Measurements from ENCODE around the gene MOSMO.

MOSMO gene

GRCh38 chr16:22053921-22054341, 46.0 kb downstream of the MOSMO start:
- no peak for DNase-seq

- DNase-seq: no peak
These were observed 47.1 kb downstream of the MOSMO start for GRCh38 chr16:22054847-22055590.

GRCh38 chr16:22055881-22056280, 48.0 kb downstream of the MOSMO start:
- DNase-seq: no peak

- DNase-seq: no peak
These were observed 56.1 kb downstream of the MOSMO start for GRCh38 chr16:22063888-22064467.

- no peak for DNase-seq
These were observed 57.3 kb downstream of the MOSMO start for GRCh38 chr16:22065252-22065651.

- no peak for DNase-seq
These were observed 62.7 kb downstream of the MOSMO start for GRCh38 chr16:22070361-22071330.

GRCh38 chr16:22071331-22071910, 63.5 kb downstream of the MOSMO start:
- no peak for DNase-seq

GRCh38 chr16:22073350-22073749, 65.4 kb downstream of the MOSMO start:
- no peak for DNase-seq

GRCh38 chr16:22075043-22075757, 67.3 kb downstream of the MOSMO start:
- no peak for DNase-seq

- DNase-seq: no peak
These were observed 67.9 kb downstream of the MOSMO start for GRCh38 chr16:22075776-22076175.

GRCh38 chr16:22077700-22078313, 69.9 kb downstream of the MOSMO start:
- no peak for DNase-seq

GRCh38 chr16:22078656-22079055, 70.7 kb downstream of the MOSMO start:
- DNase-seq: no peak

- no peak for DNase-seq
These were observed 73.1 kb downstream of the MOSMO start for GRCh38 chr16:22081050-22081449.

GRCh38 chr16:22086440-22086839, 78.5 kb downstream of the MOSMO start:
- DNase-seq: no peak

- DNase-seq: no peak
These were observed 80.7 kb downstream of the MOSMO start for GRCh38 chr16:22088642-22089041.

- DNase-seq: no peak
These were observed 82.0 kb downstream of the MOSMO start for GRCh38 chr16:22089910-22090309.

- DNase-seq: no peak
These were observed 83.8 kb downstream of the MOSMO start for GRCh38 chr16:22091721-22092120.

- DNase-seq: no peak
These were observed 84.4 kb downstream of the MOSMO start, which contains the start of gene VWA3A for GRCh38 chr16:22092143-22092933. VWA3A (plus strand) TSS chr16:22092541; CDS start chr16:22092638, 97 bp downstream.

- DNase-seq: no peak
These were observed 85.4 kb downstream of the MOSMO start for GRCh38 chr16:22093331-22093730.

- no peak for DNase-seq
These were observed 86.1 kb downstream of the MOSMO start for GRCh38 chr16:22093996-22094395.
